AG04449 (cell line): ENCODE measurements around the gene TMEM184C.

Experiments used
- CTCF ChIA-PET: fragments of 350-600 bp; formaldehyde crosslinking; extraction: SDS; loops from one replicate; lab custom pipeline; 2021; ENCODE audit warnings: antibody characterized with exemption; lab: Yijun Ruan, JAX
- POLR2A ChIA-PET: fragments of 400-600, 350-600 bp; formaldehyde crosslinking; extraction: SDS; loops from one replicate; lab custom pipeline; 2020; ENCODE audit warnings: antibody characterized with exemption, inconsistent platforms; lab: Yijun Ruan, JAX
- DNase-seq: peaks from one replicate; pipeline ENCODE4 v3.0.0-alpha.2; 2010; ENCODE audit warnings: low read depth, low spot score
- H3K4me3 ChIP-seq: 2 replicates; pipeline ENCODE4 v1.5.1; 2011; ENCODE audit warnings: low read depth, mild to moderate bottlenecking, control low read depth, low read length
- TF ChIP-seq, protein P1 (sequence below): IDR thresholded peaks from one replicate; pipeline ENCODE4 v1.5.1; 2011; ENCODE audit warnings: mild to moderate bottlenecking, moderate library complexity, low read length, control low read depth, inconsistent platforms; ENCODE audit not compliant: insufficient read depth; ENCODE audit errors: missing control alignments

The TMEM184C gene

DNA sequence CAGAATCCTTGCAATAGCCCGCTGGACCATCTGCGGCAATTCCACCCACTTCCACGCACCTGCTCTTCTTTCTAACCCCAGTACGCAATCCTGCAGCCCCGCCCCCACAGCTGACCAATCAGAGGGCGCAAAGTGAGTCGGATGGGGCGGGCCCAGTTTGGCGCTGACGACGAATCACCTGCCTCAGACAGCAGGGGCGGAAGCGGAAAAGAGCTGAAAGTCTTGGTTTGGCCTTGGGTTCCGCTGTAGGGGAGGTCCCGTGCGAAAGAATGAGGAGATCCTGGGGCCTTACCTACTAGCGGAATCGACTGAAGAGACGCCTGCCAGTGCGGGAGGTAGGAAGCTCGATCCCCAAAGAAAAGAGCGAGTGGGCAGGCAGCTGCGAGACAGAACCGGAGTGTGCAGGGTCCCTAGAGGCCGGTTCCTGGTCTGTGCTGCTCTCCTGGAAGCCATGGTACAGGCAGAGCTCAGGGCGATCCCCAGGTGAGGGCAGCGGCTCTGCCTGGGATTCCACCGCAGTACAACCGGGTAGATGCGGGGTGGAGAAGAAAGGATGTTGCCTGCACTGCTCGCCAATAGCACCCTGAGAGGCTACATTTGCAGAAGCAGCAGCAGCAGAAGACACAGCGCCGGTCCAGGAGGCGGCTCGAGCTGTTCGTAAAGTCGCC, at the start of gene TMEM184C:
Gene TMEM184C (plus strand): TSS at position 225 of the 668 bp plus-strand sequence. CDS start 560 bp downstream, outside the sequence.
- CTCF ChIA-PET = interaction anchor here (0.8 to 3.4 kb wide), 14 partner anchors 9 to 598 kb away, joined by 3 to 32 read pairs (median 4); no protein-coding TSS in a partner anchor
- H3K4me3 ChIP-seq = peak within 1 kb of the TSS; percentile 91
- peak; percentile 53 for DNase-seq
- POLR2A ChIA-PET = interaction anchor here (1.2 to 1.4 kb wide), 2 partner anchors 17 to 66 kb away, joined by 4 to 12 read pairs; partner anchors contain the start of gene PRMT9
- TF ChIP-seq, protein P1, sequence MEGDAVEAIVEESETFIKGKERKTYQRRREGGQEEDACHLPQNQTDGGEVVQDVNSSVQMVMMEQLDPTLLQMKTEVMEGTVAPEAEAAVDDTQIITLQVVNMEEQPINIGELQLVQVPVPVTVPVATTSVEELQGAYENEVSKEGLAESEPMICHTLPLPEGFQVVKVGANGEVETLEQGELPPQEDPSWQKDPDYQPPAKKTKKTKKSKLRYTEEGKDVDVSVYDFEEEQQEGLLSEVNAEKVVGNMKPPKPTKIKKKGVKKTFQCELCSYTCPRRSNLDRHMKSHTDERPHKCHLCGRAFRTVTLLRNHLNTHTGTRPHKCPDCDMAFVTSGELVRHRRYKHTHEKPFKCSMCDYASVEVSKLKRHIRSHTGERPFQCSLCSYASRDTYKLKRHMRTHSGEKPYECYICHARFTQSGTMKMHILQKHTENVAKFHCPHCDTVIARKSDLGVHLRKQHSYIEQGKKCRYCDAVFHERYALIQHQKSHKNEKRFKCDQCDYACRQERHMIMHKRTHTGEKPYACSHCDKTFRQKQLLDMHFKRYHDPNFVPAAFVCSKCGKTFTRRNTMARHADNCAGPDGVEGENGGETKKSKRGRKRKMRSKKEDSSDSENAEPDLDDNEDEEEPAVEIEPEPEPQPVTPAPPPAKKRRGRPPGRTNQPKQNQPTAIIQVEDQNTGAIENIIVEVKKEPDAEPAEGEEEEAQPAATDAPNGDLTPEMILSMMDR = peak; percentile 10

DNA sequence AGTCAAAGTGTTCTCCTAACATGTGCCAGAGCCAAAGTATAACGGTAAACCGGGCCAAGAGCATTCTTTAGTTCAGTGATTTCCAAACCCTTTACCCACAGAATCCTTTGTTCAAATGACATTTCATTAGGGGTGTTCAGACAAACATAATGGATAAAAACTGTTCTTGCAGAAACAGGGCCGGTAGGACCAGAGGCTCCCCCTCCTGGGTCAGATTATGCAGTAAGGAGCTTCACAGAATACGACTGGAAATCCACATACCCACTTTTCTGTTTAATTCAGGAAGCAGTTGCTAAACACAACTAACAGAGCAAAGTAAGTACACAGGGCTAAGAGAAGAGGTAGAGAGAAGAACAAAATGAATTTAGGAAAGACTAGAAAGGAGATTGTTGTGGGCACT, 46.6 kb upstream of the TMEM184C start:
- ChIA-PET CTCF (interaction anchor here (1.0 to 2.0 kb wide), 4 partner anchors 8 to 296 kb away, joined by 3 to 5 read pairs (median 4); no protein-coding TSS in a partner anchor), POLR2A (no interaction called here)
- no peak for DNase-seq
- TF ChIP-seq, protein P1 = no peak
- H3K4me3 ChIP-seq = no peak overlapping the region

- DNase-seq = no peak
- H3K4me3 ChIP-seq = no peak overlapping the region
- ChIA-PET POLR2A (no interaction called here), CTCF (interaction anchor here (1.0 to 2.0 kb wide), 4 partner anchors 9 to 296 kb away, joined by 3 to 5 read pairs (median 4); no protein-coding TSS in a partner anchor)
- TF ChIP-seq, protein P1 = no peak
Measured at GRCh38 chr4:147571036-147571770, 46.0 kb upstream of the TMEM184C start.

DNA sequence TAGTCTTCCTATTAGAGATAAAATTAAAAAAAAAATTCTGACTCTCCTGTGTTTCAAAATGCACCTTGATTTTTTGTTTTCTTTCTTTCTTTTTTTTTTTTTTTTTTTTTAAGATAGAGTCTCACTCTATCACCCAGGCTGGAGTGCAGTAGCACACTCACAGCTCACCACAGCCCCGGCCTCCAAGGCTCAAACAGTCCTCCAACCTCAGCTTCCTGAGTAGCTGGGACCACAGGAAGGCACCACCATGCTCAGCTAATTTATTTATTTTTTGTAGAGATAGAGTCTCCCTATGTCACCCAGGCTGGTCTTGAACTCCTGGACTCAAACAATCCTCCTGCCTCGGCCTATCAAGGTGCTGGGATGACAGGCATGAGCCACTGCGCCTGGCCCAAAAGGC, 41.1 kb upstream of the TMEM184C start:
- CTCF ChIA-PET = interaction anchor here (0.7 kb wide), 1 partner anchor 13 kb away, joined by 5 read pairs; no protein-coding TSS in a partner anchor
- no peak overlapping the region for H3K4me3 ChIP-seq
- no peak for DNase-seq
- POLR2A ChIA-PET = no interaction called here
- TF ChIP-seq, protein P1 = no peak

DNA sequence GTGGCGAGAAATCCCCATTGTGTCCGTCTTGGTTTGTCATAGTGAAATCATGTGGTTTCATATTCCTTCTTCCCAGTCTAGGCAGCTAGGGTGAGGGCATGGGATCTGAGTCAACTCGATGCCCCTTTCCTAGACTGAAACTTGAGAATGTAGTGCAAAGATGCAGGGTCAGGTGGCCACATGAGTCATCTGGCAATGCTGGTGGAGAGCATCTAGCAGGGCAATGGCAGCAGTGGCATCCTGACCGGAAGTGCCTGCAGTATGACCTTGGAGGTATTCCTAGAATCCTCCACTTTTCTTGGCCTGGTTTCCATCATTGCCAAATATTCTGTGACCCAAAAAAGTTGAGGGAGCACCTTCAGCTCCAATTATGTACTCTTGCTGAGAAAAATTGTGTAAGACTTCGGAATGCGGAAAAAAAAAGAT, 39.1 kb upstream of the TMEM184C start:
- DNase-seq = peak; percentile 84
- TF ChIP-seq, protein P1 = no peak
- no peak overlapping the region for H3K4me3 ChIP-seq
- ChIA-PET POLR2A (no interaction called here), CTCF (interaction anchor here (0.7 to 1.3 kb wide), 3 partner anchors 12 to 387 kb away, joined by 3 to 10 read pairs (median 3); no protein-coding TSS in a partner anchor)

DNA sequence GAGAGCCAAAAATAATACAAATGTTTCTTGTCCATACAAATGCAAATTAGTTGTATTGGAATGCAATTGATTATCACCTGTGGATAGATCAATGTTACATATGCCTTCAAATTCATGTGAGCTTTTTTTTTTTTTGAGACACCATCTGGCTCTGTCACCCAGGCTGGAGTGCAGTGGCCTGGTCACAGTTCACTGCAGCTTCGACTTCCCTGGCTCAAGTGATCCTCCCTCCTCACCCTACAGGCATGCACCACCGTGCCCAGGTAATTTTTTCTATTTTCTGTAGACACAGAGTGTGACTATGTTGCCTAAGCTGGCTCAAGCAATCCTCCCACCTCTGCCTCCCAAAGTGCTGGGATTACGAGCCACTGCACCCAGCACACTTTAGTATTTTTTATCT, 38.6 kb upstream of the TMEM184C start:
- DNase-seq = no peak
- TF ChIP-seq, protein P1 = no peak
- POLR2A ChIA-PET = no interaction called here
- H3K4me3 ChIP-seq = no peak overlapping the region
- CTCF ChIA-PET = no interaction called here
